HG02938 (cell line): ENCODE measurements around the gene LRP8.
"Not testable (repeated sequence)": the region's sequence is repeated elsewhere in the genome, so short reads cannot be mapped to it uniquely, and the experiment has no call there.

Experiments
- ATAC-seq: cut with Tn5 transposase; IDR thresholded peaks from one replicate; pipeline ENCODE4 v1.9.1; 2021; ENCODE audit warnings: mild to moderate bottlenecking, moderate library complexity; ENCODE audit not compliant: unreplicated experiment

LRP8 gene

DNA sequence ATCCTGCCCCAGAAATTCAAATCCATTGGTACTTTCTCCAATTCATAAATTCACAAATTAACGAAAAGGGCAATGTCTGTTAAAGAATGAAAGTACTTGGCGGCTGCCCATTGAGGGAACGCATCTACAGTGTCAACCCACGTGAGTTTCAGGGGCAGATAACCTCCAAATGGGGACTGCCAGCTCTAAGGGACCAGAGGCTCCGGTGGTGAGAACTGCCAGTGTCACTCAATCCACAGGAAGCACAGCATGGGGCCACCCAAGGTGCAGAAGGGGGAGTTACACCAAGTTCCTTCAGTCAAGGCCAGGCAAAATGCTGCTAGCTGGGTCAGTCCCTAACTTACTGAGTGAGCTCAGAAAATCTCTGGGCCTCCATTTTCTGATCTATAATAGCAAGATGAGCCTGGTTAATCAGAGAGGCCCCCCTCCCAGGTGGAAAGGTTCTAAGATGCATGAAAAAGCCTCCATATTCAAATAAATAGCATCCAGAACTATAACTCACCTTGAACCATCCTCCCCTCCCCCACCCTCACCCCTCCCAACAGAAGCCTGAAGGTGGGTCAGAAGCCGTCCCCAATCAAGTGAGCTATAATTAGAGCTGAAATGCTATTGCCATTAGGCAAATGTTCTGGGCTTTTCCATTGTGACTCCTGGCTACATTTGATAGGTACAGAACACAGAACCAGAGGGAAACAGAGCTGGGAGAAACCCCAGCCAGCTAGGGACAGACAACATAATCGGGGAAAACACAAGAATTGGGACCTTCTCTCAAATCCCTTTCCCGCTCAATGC is 41.7 kb downstream of the LRP8 start:
- ATAC-seq = no peak

DNA sequence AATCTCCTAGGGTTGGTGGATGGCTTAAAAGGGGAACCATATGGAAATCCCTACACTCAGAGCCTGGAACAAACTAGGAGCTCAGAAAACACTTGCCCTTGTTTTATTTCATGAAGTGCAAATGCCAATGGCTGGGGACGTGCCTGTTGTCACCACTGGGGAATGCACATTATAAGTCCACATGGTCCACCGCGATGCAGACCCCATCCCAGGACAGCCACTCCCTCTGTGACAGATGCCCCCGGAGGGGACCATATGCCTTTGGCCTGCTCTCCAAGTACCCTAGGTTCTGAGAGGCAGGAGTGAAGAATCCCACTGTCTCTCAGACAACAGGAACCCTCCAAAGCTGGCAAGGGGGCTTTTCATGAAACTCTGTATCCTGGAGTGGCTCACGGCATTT is 42.3 kb downstream of the LRP8 start:
- no peak for ATAC-seq

DNA sequence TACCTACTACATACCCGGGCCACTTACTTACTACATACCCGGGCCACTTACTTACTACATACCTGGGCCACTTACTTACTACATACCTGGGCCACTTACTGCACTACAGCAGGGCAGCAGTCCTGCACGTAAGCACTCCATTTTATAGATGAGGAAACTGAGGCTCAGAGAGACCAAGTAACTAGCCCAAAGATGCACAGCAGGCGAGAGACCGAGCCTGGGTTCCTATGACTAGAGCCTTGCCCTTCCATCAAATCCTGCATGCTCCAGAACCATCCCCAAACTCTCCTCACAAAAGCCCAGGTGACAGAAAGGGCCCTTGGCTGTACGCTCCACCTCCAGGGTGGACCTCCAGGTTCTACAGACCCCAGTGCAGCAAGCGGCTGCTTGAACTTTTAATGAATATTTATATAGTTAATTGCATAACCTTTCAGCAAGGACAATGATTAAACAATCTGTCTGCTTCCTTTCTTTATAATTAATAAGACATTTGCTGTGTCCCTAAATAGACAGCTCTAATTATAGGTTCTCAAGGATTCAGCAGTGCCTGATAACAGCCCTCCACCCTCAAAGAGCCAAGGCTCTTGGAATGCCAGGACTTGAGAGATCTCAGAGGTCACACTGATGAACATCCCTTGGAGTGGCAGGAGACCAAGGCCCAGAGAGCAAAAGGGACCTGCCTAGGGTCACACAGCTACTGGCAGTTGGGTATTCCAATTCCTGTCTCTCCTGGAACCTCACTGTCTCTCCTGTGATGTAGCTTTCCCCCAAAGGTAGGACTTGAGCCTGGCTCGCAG is 43.4 kb downstream of the LRP8 start:
- no peak for ATAC-seq

- not testable (repeated sequence) for ATAC-seq
Observed at GRCh38 chr1:53283156-53283555, 44.7 kb downstream of the LRP8 start.

DNA sequence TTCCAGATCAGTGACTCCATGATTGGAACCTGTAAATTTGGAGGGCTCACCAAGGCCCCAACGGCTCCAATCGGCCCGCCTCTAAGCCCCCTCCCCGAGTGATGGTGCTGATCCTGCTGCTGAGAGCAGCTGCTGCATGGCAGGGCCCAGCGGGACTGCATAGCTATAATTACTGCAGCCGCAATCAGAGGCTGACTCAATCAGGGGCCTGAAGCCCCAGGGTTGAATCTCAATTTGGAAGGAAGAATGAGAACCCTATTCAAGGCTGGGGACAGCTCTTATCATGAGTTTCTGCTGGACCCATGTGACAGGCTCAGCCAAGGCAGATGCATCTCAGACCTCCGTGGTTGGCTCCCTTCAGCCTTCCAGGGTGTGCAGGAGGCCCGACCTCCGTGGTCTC is 46.7 kb downstream of the LRP8 start:
- ATAC-seq = no peak

DNA sequence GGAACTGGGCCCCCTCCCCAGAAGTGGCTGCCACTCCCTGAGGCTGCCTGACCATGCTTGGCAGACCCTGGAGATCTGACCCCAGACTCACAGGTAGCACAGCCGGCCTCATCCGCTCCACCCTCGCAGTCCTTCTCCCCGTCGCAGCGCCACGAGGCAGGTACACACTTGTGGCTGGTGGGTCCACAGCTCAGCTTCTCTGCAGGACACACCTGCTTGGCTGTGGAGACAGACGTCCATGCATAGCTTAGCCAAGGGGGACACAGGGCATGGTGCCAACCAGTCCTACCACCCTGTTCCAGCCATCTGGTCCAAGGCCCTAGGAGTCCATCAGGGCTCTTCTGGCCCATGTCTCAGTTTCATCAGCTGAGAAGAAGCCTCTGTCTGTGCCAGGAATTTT is 47.4 kb downstream of the LRP8 start:
- no peak for ATAC-seq

GRCh38 chr1:53279296-53280200 is 48.3 kb downstream of the LRP8 start:
- no peak for ATAC-seq

DNA sequence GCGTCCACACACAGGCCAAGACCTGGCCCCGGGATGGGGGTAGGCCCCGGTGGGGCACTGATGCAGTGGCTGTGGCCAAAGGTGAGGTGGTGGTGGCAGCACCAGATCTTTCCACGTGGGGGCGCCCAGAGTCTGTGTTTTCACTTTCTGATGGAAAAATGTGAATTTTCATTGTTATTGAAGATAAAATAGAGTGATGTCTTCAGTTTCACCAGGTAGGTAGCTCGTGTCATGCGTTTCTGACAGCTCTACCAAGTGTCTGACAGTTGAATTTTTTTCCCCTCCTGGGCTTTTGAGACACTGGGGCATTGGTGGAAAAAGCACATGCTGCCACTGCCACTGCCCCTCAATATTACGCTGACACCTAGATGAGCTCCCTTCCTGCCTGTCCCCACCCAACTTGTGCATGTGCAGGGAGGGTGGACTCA is 49.6 kb downstream of the LRP8 start:
- ATAC-seq = no peak

DNA sequence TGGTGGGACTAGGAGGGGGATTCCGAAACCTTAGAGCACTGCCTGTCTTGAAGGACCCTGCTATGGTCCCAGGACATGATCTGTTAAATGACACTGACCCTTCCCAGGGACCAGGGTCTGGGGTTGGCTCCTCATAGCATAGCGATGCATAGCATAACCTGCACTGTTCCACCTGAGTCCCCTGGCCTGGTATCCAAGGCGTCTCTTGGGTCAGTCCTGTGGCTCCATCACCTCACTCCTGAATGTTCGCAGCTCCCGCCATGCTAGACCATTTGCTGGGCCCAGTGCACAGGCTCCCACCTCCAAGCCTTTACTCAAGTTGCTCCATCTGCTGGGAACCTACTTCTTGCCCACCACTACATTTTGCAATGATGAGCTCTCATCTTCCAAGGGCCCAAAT is 50.5 kb downstream of the LRP8 start:
- ATAC-seq = no peak

GRCh38 chr1:53276902-53277281 is 51.0 kb downstream of the LRP8 start:
- no peak for ATAC-seq

DNA sequence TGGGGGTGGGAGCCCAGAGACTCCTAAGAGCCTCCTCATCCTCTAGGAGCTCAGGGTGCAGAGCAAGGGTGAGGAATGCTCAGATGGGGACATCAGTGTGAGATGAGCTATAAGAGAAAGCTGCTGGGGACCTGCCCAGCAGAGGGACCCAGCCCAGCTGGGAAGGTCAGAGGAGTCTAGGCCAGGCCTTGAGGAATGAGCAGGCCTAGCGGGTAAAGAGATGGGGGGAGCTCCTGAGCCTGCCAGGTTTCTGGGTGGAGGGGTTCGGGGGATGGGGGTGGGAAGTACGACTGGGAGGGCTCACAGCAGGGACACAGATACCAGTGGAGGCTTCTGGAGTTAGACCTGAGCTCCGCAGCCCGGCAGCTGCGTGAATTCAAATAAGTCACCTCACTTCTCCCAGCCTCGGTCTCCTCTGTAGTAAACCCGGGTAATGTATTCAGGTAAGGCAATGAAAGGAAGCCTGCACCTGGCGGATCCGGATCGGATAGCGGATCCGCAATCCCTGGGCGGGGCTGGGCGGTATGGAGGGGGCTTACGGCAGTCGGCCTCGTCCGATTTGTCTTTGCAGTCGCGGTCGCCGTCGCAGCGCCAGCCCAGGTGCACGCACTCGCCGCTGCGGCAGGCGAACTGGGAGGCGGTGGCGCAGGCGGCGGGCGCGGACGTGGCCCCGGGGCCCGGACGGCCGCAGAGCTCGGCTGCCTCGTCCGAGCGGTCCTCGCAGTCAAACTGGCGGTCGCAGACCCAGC is 51.5 kb downstream of the LRP8 start:
- ATAC-seq = no peak

- no peak for ATAC-seq
Observed at GRCh38 chr1:53275566-53275965, 52.3 kb downstream of the LRP8 start.

DNA sequence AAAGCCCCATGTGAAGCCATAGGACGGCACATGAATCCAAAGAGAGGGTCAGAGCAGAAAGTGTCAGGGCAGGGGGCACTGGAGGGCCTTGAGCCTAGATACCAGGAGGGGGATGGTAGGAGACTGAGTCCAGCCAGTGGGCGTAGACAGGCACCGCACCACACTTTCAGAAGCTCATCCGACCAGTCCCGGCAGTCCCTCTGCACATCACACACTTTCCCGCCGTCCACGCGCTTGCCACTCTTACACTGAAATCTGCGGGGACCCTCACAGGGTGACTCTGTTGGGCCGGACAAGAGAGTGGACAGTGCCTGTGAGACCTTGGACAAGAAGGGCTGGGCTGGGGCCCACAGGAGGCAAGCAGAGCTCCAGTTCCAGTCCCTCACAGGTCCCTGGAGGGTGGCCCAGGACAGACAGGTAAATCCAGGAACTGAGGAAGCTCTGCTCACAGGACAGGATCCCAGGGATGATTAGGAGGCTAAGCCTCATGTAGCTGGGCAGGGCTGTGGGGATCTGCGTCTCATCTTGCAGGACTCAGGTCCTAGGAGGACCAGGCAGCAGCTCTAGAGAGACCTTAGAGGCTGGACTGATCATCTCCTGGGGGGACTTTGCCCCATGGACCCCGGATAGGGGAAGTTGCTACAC is 53.2 kb downstream of the LRP8 start:
- ATAC-seq = no peak

DNA sequence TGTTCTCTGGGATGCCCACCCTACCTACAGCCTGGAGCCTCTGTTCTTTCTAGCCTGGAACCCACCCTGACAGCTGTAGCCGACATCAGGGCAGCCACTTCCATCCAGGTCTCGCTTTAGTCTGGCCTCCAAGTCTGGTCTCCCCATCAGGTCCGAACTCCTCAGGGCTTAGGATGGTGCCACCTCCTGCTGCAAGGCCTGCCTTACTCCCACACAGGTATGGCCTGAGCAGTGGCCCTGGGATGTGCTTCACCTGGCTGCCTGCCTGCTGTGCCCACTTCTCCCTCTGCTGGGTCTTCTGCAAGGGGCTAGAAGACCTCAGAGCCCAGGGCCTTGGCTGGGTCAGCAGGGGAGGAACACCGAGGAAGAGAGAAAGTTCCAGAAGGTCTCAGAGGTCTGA is 53.8 kb downstream of the LRP8 start:
- ATAC-seq = no peak

GRCh38 chr1:53273526-53273925 is 54.3 kb downstream of the LRP8 start:
- no peak for ATAC-seq

- no peak for ATAC-seq
Observed at GRCh38 chr1:53272349-53272748, 55.5 kb downstream of the LRP8 start.

- no peak for ATAC-seq
Observed at GRCh38 chr1:53271446-53272090, 56.3 kb downstream of the LRP8 start.

GRCh38 chr1:53270873-53271272 is 57.0 kb downstream of the LRP8 start:
- ATAC-seq = no peak

DNA sequence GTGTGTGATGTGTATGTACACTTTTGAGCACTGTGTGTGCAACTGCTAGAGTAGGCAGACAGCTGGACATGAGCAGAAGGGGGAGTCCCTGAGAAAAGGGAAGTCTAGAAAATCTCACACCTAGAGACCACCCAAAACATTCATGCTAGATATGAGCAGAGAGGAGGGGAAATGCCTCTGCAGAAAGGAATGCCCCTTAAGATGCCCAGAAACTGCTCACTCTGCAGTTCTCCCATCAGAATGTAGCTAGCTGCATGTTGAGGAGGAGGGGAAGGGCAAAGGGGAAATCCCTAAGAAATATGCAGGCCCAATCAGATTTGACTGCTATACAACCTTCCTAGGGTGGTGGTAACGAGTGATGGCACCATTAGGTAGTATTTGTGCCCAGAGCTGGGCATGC is 57.8 kb downstream of the LRP8 start:
- no peak for ATAC-seq

GRCh38 chr1:53267761-53268160 is 60.1 kb downstream of the LRP8 start:
- ATAC-seq = no peak
